Peyer's patch (tissue), 4 donors: ENCODE measurements around the gene SPAG4.
A peak's percentile ranks its signal among the peaks of the same experiment; 100 is the strongest.

ENCODE experiments used
- CTCF ChIP-seq, 6 experiments: fragments of 450-650 bp in 4 of 6; fragments of 200-600 bp in 2 of 6; sonication (generic) in 1 of 6; IDR thresholded peaks; one replicate each; pipeline ENCODE4 v1.5.1; 2017 to 2019; ENCODE audit warnings: antibody characterized with exemption in 6 of 6, mild to moderate bottlenecking in 3 of 6, moderate library complexity in 1 of 6
- POLR2A ChIP-seq, 2 donors: fragments of 450-650 bp; IDR thresholded peaks; one replicate each; pipeline ENCODE4 v1.5.1; 2017; ENCODE audit warnings: antibody characterized with exemption in 2 of 2, mild to moderate bottlenecking in 2 of 2, moderate library complexity in 2 of 2

- TF ChIP-seq CTCF (IDR thresholded peaks at IDR 0.05) (peak in 1 of 6 experiments; percentile 16), POLR2A (IDR thresholded peaks at IDR 0.05) (no peak)
Measured at GRCh38 chr20:35621560-35621946, 5.9 kb downstream of the SPAG4 start.
